SH-SY5Y (cell line): ENCODE measurements around the gene RNF217.

ENCODE experiments used
- GATA2 ChIP-seq: IDR thresholded peaks from 2 replicates; pipeline ENCODE4 v1.6.1; 2011; ENCODE audit warnings: mild to moderate bottlenecking, low read depth, low read length
- GATA3 ChIP-seq: IDR thresholded peaks from 2 replicates; pipeline ENCODE4 v1.6.1; 2011; ENCODE audit warnings: low read depth, mild to moderate bottlenecking, low read length, moderate library complexity

Gene RNF217

GRCh38 chr6:125013938-125014660 is 51.9 kb downstream of the RNF217 start:
- no peak for TF ChIP-seq GATA2
- no peak for TF ChIP-seq GATA3

- TF ChIP-seq GATA3, result no peak
- TF ChIP-seq GATA2, result no peak
Measured at GRCh38 chr6:125014661-125014957, 52.4 kb downstream of the RNF217 start.

GRCh38 chr6:125015152-125015551 is 52.9 kb downstream of the RNF217 start:
- TF ChIP-seq GATA3, result no peak
- TF ChIP-seq GATA2, result no peak

DNA sequence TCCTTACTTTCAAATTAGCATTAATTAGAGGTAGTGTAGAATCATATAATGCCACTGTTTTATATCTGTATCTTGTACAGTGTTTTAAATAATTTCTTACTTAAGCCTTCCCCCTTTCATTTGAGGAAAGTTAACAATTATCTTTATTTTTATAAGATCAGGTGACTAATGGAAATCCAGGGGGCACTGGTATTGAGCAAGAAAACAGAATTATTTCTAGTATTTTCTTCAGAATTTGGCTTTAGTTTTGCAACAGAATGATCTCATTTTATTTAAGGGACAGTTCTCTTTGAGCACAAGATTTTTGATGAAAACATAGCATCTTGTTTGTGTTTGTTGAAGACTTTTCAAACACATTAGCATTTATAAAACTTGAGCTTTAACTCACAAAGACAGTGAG is 55.9 kb downstream of the RNF217 start:
- TF ChIP-seq GATA2 (no peak), GATA3 (no peak)

GRCh38 chr6:125019281-125019680 is 57.0 kb downstream of the RNF217 start:
- TF ChIP-seq GATA3 (no peak), GATA2 (no peak)

DNA sequence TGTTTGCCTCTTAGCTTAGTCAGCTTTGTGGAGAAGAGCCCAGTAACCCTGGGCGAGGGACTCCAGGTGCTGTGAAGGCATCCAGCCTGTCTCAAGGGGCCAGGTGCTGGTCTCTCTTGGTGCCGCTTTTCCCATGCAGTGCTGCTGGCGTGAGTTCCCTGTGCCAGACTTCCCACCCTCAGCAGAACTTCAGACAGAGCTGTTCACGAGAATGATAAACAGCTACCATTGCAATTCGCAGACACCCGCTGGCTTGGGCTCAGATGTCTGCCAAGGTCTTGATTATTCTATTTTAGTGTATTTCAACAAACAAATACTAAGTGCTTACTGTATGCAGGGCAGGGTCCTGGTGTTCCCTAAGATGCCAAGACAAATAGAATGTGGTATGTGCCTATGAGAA is 57.7 kb downstream of the RNF217 start:
- TF ChIP-seq GATA3 (no peak), GATA2 (no peak)

DNA sequence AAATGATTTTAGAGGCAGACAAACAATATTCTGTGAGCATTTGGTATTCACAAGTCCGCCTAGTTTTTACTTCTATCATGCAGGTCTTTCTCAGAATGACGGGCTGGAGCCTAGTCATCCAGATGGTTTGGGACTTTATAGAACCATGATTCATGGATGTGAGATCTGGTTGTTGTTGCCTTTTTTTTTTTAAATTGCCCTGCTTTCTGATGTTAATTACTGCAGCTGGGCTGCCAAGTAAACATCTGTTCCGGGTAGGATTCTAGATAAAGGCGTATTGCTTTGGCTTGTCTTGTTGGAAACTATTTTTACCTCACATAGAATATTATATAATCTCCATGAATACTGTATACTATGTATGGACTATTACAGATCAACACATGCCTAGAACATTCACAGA is 58.1 kb downstream of the RNF217 start:
- TF ChIP-seq GATA3, result no peak
- TF ChIP-seq GATA2, result no peak

GRCh38 chr6:125022391-125022989 is 60.3 kb downstream of the RNF217 start:
- TF ChIP-seq GATA2 (no peak), GATA3 (no peak)

DNA sequence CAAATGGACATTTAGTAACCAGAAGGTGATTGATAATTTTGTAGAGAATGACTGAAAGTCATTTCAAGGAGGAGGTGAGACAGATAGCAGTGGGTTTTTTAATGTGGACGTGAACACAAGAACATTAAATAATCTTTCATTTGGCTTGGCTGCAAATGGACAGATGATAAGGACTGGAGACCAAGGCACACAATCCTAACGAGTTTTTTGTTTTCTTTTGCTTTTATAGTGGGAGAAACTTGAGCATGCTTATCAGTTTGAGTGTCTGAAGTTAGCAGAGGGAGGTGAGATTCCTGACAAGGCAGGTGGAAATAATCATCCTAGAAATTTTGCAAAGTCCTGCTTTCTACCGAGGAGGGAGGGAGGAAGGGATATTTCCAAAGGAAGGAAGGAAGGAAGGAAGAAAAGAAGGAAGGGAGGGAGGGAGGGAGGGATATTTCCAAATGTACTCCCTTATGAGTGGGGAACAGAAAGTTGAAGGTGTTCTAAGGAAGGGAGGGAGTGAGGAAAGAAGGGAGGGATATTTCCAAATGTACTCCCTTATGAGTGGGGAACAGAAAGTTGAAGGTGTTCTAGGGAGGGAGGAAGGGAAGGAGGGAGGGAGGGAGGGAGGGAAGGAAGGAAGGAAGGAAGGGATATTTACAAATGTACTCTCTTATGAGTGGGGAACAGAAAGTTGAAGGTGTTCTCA is 63.1 kb downstream of the RNF217 start:
- TF ChIP-seq GATA3, result no peak
- TF ChIP-seq GATA2, result no peak

GRCh38 chr6:125027287-125027686 is 65.0 kb downstream of the RNF217 start:
- TF ChIP-seq GATA3, result no peak
- no peak for TF ChIP-seq GATA2

DNA sequence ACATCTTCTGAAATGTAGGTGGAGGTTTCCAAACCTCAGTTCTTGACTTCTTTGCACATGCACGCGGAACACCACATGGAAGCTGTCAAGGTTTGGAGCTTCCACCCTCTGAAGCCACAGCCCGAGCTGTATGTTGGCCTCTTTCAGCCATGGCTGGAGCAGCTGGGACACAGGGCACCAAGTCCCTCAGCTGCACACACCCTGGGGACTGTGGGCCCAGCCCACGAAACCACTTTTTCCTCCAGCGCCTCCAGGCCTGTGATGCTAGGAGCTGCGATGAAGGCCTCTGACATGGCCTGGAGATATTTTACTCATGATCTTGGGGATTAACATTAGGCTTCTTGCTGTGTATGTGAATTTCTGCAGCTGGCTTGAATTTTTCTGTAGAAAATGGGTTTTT is 68.7 kb downstream of the RNF217 start:
- TF ChIP-seq GATA2, result no peak
- TF ChIP-seq GATA3, result no peak

DNA sequence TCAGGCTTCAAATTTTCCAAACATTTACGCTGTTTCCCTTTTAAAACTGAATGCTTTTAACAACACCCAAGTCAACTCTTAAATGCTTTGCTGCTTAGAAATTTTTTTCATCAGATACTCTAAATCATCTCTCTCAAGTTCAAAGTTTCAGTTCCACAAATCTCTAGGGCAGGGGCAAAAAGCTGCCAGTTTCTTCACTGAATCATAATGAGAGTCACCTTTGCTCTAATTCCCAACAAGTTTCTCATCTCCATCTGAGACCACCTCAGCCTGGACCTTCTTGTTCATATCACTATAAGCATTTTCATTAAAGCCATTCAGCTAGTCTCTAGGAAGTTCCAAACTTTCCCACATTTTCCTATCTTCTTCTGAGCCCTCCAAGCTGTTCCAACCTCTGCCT is 69.1 kb downstream of the RNF217 start:
- TF ChIP-seq GATA3 (no peak), GATA2 (no peak)

- TF ChIP-seq GATA3 (no peak), GATA2 (no peak)
Measured at GRCh38 chr6:125037827-125038226, 75.6 kb downstream of the RNF217 start.

DNA sequence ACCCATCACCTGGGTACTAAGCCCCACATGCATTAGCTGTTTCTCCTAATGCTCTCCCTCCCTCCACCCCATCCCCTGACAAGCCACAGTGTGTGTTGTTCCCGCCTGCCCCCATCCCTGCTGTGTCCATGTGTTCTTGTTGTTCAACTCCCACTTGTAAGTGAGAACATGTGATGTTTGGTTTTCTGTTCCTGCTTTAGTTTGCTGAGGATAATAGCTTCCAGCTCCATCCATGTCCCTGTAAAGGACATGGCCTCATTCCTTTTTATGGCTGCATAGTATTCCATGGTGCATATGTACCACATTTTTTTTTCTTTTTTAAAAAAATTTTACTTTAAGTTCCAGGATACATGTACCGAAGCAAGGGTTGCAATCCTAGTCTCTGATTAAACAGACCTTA is 76.7 kb downstream of the RNF217 start:
- no peak for TF ChIP-seq GATA3
